NT2/D1 (cell line): ENCODE measurements around the gene SEPTIN8.
A peak's percentile ranks its signal among the peaks of the same experiment; 100 is the strongest.

Experiments used
- DNase-seq: peaks from one replicate; pipeline ENCODE4 v3.0.0-alpha.2; 2011; ENCODE audit warnings: low read depth, low spot score
- H3K27me3 ChIP-seq: 2 replicates; pipeline ENCODE4 v1.6.0; 2011; ENCODE audit warnings: mild to moderate bottlenecking; ENCODE audit not compliant: insufficient read length, insufficient read depth
- H3K36me3 ChIP-seq: 2 replicates; pipeline ENCODE4 v1.6.1; 2011; ENCODE audit warnings: mild to moderate bottlenecking, low read length, mixed read lengths; ENCODE audit not compliant: insufficient read depth, insufficient read length
- H3K4me1 ChIP-seq: 2 replicates; pipeline ENCODE4 v1.5.1; 2011; ENCODE audit not compliant: insufficient read depth, insufficient read length
- H3K4me3 ChIP-seq: 2 replicates; pipeline ENCODE4 v1.5.1; 2011; ENCODE audit warnings: low read depth; ENCODE audit not compliant: insufficient read length
- H3K9ac ChIP-seq: 2 replicates; pipeline ENCODE4 v1.6.0; 2011; ENCODE audit warnings: low read depth; ENCODE audit not compliant: insufficient read length
- H3K9me3 ChIP-seq: 2 replicates; pipeline ENCODE4 v1.5.1; 2011; ENCODE audit warnings: mild to moderate bottlenecking, low read length; ENCODE audit not compliant: insufficient read depth
- SUZ12 ChIP-seq: IDR thresholded peaks from 2 replicates; pipeline ENCODE4 v1.6.1; 2011; ENCODE audit not compliant: insufficient read length, insufficient read depth; ENCODE audit errors: extremely low read depth
- YY1 ChIP-seq: IDR thresholded peaks from 2 replicates; pipeline ENCODE4 v1.6.1; 2011; ENCODE audit not compliant: insufficient read length, insufficient read depth
- ZNF274 ChIP-seq: IDR thresholded peaks from 2 replicates; pipeline ENCODE4 v1.6.1; 2011; ENCODE audit warnings: mild to moderate bottlenecking, low read depth, low read length

The SEPTIN8 gene

DNA sequence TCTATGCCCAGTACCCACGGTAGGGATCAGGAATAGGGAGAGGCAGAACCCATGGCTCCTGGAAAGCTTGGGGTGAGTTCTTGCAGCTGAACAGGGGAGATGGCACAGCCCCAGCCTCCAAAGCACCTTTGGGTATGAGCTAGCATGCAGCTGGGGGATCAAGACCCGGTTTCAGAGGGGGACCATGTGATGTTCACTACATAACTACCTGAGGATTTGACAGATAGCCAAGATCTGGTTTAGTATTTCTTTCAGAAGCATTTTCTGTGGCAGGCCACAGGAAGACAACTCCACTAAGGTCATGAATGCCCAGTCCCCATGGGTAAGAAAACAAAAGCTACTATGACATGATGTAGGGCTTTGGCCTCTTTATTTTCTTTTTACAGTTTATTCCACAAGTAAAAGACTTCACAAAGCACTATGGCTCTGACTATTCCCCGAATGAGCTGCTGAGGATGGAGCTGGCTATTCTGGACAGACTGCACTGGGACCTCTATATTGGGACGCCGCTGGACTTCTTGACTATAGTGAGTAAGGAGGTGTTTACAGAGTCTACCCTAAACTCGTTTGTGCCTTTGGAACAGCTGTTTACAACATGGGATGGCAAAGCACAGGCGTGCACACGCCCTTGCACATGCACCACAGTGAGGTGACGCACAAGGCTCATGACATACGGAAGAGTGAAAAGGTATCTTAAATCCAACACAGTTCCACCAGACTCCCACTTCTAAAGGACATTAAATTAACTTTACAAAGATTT lies 26.4 kb downstream of the SEPTIN8 start:
- Histone ChIP-seq H3K36me3 (peaks cover 3% of the 10 kb centered on the region), H3K4me1 (peaks cover 5% of the 10 kb centered on the region), H3K4me3 (no peak overlapping the region), H3K9me3 (no peaks in the 10 kb centered on the region), H3K27me3 (peaks cover 35% of the 10 kb centered on the region), H3K9ac (no peak overlapping the region)
- TF ChIP-seq ZNF274 (no peak), YY1 (no peak), SUZ12 (no peak)
- no peak for DNase-seq

DNA sequence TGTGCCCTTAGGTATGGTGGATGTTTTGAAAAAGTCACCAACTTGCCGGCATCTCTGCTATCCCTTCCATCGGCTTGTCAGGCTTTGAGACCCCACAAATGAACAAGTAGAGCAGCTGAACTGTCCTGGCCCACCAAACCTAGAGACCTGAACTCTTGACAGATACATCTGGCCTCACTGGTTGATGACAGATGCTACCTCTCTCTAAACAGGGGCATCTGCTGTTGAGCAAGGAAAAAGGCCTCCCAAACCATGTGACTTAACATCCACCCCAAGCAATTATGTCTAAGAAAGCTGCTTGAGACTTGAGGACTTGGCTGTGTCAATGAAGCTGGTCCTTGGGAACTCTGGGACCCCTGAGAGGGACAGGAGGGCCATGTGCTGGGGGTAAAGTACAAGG lies 27.5 kb downstream of the SEPTIN8 start:
- Histone ChIP-seq H3K9ac (no peak overlapping the region), H3K9me3 (no peaks in the 10 kb centered on the region), H3K36me3 (peaks cover 3% of the 10 kb centered on the region), H3K27me3 (peaks cover 37% of the 10 kb centered on the region), H3K4me3 (no peak overlapping the region), H3K4me1 (peaks cover 3% of the 10 kb centered on the region)
- TF ChIP-seq SUZ12 (no peak), ZNF274 (no peak)
- no peak for DNase-seq

DNA sequence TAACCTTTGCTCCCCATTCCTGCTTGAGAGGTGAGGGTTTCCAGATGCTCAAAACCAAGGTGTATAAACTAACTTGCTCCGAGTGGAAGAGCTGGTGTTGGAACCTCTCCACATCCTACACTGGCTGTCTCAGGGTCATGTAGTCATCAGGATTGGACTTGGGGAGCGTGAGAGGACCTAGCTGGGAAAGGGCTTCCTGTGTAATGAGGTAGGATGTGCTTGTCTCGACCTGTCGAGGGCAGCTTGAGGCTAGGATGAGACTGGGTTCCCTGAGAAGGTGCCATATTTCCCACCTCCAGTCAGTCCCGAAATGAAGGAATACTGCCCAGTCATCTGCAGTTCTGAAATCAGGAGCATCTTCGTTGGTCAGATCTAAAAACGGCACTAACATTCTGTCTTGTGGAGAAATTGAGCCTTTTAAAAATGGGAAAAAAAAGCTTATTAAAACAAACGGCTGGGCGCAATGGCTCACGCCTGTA lies 28.5 kb downstream of the SEPTIN8 start:
- no peaks in the 10 kb centered on the region for H3K9me3 ChIP-seq
- H3K4me3 ChIP-seq, result no peak overlapping the region
- H3K9ac ChIP-seq, result no peak overlapping the region
- H3K27me3 ChIP-seq, result peaks cover 37% of the 10 kb centered on the region
- H3K36me3 ChIP-seq, result peaks cover 3% of the 10 kb centered on the region
- DNase-seq, result no peak
- TF ChIP-seq YY1 (no peak), ZNF274 (no peak), SUZ12 (no peak)
- H3K4me1 ChIP-seq, result peaks cover 3% of the 10 kb centered on the region

GRCh38 chr5:132747616-132748440 lies 29.2 kb downstream of the SEPTIN8 start:
- no peaks in the 10 kb centered on the region for H3K9me3 ChIP-seq
- DNase-seq, result no peak
- H3K36me3 ChIP-seq, result peaks cover 3% of the 10 kb centered on the region
- peaks cover 37% of the 10 kb centered on the region for H3K27me3 ChIP-seq
- TF ChIP-seq ZNF274 (no peak), YY1 (no peak), SUZ12 (no peak)
- H3K4me3 ChIP-seq, result peak overlapping the region; percentile 46
- H3K4me1 ChIP-seq, result no peaks in the 10 kb centered on the region
- peak overlapping the region; percentile 67 for H3K9ac ChIP-seq

DNA sequence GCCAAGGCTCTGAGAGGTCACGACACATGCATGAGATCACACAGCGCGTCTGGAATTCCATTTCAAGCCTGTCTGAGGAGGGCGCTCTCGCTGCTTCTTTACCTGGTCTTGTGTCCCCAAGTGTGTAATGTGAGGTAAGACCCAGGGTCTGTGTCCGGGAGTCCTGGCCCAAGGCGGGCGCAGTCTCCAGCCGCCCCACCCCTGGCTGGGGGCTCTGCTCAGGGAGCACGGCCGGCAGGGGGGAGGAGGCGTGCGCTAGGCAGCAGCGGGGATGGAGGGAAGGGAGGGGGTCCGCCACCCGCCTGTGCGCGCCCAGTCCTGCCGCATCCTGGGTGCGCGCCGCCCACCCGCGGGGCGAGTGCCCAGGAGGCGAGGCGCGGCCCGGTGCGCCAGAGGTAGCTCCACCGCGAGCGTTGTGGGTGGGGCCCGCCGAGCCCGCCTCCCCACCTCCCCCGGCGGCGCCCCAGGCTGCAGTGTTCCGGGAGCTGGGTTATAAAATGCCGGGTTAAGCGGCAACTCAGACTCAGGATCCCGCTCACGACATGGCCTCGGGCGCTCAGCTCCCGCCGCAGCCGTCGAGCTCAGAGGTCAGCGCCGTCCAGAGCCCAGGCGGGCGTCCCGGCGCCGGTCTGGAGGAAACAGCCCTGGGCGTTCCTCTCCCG lies 30.0 kb downstream of the SEPTIN8 start, which contains the start of gene CCNI2:
Gene CCNI2 (plus strand): TSS at position 473 of the 662 bp plus-strand sequence. CDS start 70 bp downstream, at position 543.
- Histone ChIP-seq H3K27me3 (peaks cover 37% of the 10 kb centered on the region), H3K9me3 (no peaks in the 10 kb centered on the region; the same call in 1 of the 2 replicates), H3K36me3 (no peaks in the 10 kb centered on the region), H3K9ac (peak within 1 kb of the TSS; percentile 67), H3K4me1 (no peaks in the 10 kb centered on the region), H3K4me3 (peak within 1 kb of the TSS; percentile 46)
- DNase-seq, result peak; percentile 50
- no peak for TF ChIP-seq YY1
- TF ChIP-seq SUZ12, result no peak

GRCh38 chr5:132746592-132746953 lies 30.5 kb downstream of the SEPTIN8 start:
- TF ChIP-seq ZNF274 (no peak), SUZ12 (no peak), YY1 (no peak)
- H3K4me1 ChIP-seq, result no peaks in the 10 kb centered on the region
- no peaks in the 10 kb centered on the region; the same call in 1 of the 2 replicates for H3K9me3 ChIP-seq
- no peak for DNase-seq
- H3K4me3 ChIP-seq, result peak overlapping the region; percentile 46
- H3K36me3 ChIP-seq, result no peaks in the 10 kb centered on the region
- H3K9ac ChIP-seq, result no peak overlapping the region
- peaks cover 37% of the 10 kb centered on the region for H3K27me3 ChIP-seq

DNA sequence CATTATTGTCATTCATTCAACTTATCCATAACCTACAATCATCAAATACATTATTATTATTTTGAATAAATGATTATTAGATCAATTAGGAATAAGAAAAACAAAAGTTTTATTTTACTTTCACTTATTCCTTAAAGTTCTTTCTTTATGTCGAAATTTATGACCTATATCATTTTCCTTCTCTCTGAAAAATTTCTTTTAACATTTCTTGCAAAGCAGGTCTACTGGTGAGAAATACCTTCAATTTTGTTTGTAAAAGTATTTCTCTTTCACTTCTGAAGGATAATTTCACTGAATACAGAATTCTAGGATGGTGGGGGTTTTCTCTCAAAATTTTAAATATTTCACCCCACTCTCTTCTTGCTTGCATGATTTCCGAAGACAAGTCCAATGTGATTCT lies 32.4 kb downstream of the SEPTIN8 start:
- TF ChIP-seq ZNF274, result no peak
- TF ChIP-seq YY1, result no peak
- Histone ChIP-seq H3K9me3 (no peaks in the 10 kb centered on the region; the same call in 1 of the 2 replicates), H3K36me3 (no peaks in the 10 kb centered on the region), H3K27me3 (peaks cover 34% of the 10 kb centered on the region), H3K4me3 (no peak overlapping the region), H3K9ac (no peak overlapping the region), H3K4me1 (no peaks in the 10 kb centered on the region)
- no peak for DNase-seq
